ENCODE data around the gene PBXIP1. TPM values are rescaled to one million over a fixed set of nuclear protein-coding genes. Genes with fewer than 3 reads are reported as not detected.

Gene PBXIP1
- total RNA-seq, 1 experiment from 2014 or later = 21.6 TPM

DNA sequence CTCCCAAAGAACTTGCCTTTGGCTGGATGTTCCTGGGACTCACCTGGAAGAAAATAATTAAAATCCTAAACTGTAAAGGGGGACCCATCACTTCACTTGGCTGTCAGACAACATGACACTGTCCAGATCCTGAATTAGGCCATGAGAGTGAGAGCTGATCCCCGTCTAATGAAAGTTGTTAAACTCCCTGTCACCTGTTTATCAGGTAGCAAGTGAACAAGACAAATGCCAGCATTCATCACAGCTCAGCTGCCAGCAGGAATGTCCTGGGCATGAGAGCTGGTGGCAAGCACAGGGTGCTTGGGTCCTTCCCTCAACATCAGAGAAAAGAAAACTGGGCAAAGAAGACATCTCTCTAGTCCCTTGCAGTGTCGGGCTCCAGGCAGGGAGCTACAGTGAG lies 43.1 kb downstream of the PBXIP1 start:
- no peak overlapping the region for H4K5ac ChIP-seq (ENCODE audit: insufficient read length, low read depth, low read length)
- H3K4me1 ChIP-seq (ENCODE audit: insufficient read depth, low read length) = no peaks in the 10 kb centered on the region
- no peak overlapping the region for H3T11ph ChIP-seq (ENCODE audit: low read length)
- H2BK20ac ChIP-seq (ENCODE audit: low read depth, low read length, poor library complexity, severe bottlenecking) = no peak overlapping the region
- no peak overlapping the region for H3K27ac Mint-ChIP-seq
- no peak overlapping the region for H3K4ac ChIP-seq (ENCODE audit: low read depth, low read length)
- no peak for DNase-seq
- no peaks in the 10 kb centered on the region for H4K20me1 ChIP-seq (ENCODE audit: control insufficient read depth, insufficient read depth, insufficient read length)
- H3K23me2 ChIP-seq (ENCODE audit: insufficient read length, low read depth, low read length, poor library complexity, severe bottlenecking) = no peaks in the 10 kb centered on the region
- H3K4me2 ChIP-seq (ENCODE audit: insufficient read depth, insufficient read length, low read length) = no peak overlapping the region
- H2AK5ac ChIP-seq (ENCODE audit: insufficient read length, low read length) = no peak overlapping the region
- no peak overlapping the region for H4K8ac ChIP-seq (replicated peaks; ENCODE audit: insufficient read length, low read depth, low read length)
- no peak overlapping the region for H3K4me3 Mint-ChIP-seq
- H3K27me3 ChIP-seq (ENCODE audit: insufficient read depth, low read length) = no peaks in the 10 kb centered on the region
- H2BK15ac ChIP-seq (ENCODE audit: low read depth, low read length) = no peak overlapping the region
- WGBS (ENCODE audit: extremely low coverage, insufficient read length, low lambda C conversion rate) = no CpG with 5 or more reads among the region's 2 CpGs
- H3K27ac ChIP-seq (ENCODE audit: insufficient read length, low read depth, low read length) = no peak overlapping the region
- H3K9ac ChIP-seq (ENCODE audit: extremely low read depth, insufficient read length, low read length) = no peak overlapping the region
- no peaks in the 10 kb centered on the region for H3K79me2 ChIP-seq (ENCODE audit: insufficient read depth, low read length)
- peaks cover 0 to 4% of the 10 kb centered on the region in 2 experiments; a peak in 1 of 4 replicates for H3K4me1 Mint-ChIP-seq
- H2AFZ ChIP-seq (ENCODE audit: low read length) = no peak overlapping the region
- H3K27me3 Mint-ChIP-seq (ENCODE audit: low read depth) = peaks cover 9% of the 10 kb centered on the region
- peaks cover 7% of the 10 kb centered on the region for H3K9me3 ChIP-seq (ENCODE audit: control insufficient read depth, low read depth, low read length)
- H3K9me3 Mint-ChIP-seq = peaks cover 15 to 16% of the 10 kb centered on the region in 2 experiments
- H3K18ac ChIP-seq (ENCODE audit: insufficient read length, low read depth, low read length) = no peak overlapping the region
- no peak overlapping the region for H2BK12ac ChIP-seq (ENCODE audit: insufficient read length, low read depth, low read length)
- H3K14ac ChIP-seq (ENCODE audit: insufficient read depth, low read length) = no peak overlapping the region
- H4K91ac ChIP-seq (ENCODE audit: insufficient read length, low read depth, low read length) = no peak overlapping the region
- peaks cover 2 to 11% (median 3%) of the 10 kb centered on the region in 3 experiments; a peak in 5 of 7 replicates for H3K36me3 Mint-ChIP-seq (ENCODE audit: insufficient read depth in 1 of 3, low read depth in 3 of 3)
- TF ChIP-seq, protein P1, sequence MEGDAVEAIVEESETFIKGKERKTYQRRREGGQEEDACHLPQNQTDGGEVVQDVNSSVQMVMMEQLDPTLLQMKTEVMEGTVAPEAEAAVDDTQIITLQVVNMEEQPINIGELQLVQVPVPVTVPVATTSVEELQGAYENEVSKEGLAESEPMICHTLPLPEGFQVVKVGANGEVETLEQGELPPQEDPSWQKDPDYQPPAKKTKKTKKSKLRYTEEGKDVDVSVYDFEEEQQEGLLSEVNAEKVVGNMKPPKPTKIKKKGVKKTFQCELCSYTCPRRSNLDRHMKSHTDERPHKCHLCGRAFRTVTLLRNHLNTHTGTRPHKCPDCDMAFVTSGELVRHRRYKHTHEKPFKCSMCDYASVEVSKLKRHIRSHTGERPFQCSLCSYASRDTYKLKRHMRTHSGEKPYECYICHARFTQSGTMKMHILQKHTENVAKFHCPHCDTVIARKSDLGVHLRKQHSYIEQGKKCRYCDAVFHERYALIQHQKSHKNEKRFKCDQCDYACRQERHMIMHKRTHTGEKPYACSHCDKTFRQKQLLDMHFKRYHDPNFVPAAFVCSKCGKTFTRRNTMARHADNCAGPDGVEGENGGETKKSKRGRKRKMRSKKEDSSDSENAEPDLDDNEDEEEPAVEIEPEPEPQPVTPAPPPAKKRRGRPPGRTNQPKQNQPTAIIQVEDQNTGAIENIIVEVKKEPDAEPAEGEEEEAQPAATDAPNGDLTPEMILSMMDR (conservative IDR thresholded peaks at IDR 0.05) = no peak
- H2BK5ac ChIP-seq (ENCODE audit: insufficient read length, low read length) = no peak overlapping the region
- H3K79me1 ChIP-seq (ENCODE audit: insufficient read depth, low read depth, low read length, poor library complexity, severe bottlenecking) = no peaks in the 10 kb centered on the region
- H3K23ac ChIP-seq (ENCODE audit: insufficient read length, low read depth, low read length) = no peak overlapping the region
- no peak overlapping the region for H3K56ac ChIP-seq (ENCODE audit: insufficient read length, low read depth, low read length)
- no peak overlapping the region for H2BK120ac ChIP-seq (ENCODE audit: low read depth, low read length, poor library complexity, severe bottlenecking)

All from H9 (cell line).